ENCODE results near the gene SYTL3. TPM values are rescaled to one million over a fixed set of nuclear protein-coding genes. Genes with fewer than 3 reads are reported as not detected.

SYTL3 gene
- total RNA-seq, 5 donors from 2014 or later (not counting 1 experiment from before 2014, with no cell fraction given): 14.4 to 45.6 (median 22.9) TPM

DNA sequence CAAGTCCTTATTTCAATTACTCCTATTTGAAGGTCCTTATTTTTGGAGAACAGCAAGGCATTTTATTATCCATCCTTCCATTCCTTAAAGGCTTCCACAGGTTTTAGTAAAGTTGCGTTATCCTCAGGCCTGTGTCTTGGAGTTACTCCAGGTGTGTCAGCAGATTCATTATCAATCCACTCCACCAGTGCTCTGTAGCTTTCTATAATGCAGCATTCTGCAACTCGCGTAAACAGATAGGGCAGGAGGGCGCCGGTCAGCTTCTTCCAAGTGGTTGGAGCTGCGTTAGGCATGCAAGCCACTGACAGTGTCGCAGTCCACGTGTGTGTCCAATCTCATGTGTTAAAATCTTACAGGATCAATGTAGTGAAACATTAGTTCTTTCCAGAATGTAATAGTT, 75.8 kb downstream of the SYTL3 start:
- 96% methylated on average over 8 of the region's 8 CpGs for WGBS (ENCODE audit: insufficient coverage)
- no peak overlapping the region for H3K4me3 Mint-ChIP-seq
- peaks cover 0 to 14% of the 10 kb centered on the region in 2 experiments for H3K4me1 ChIP-seq (ENCODE audit: control insufficient read depth in 1 of 2, extremely low read depth in 1 of 2, insufficient read depth in 2 of 2, low read length in 2 of 2)
- POLR2A ChIA-PET: no interaction called here
- H3K36me3 ChIP-seq (ENCODE audit: control insufficient read depth in 2 of 2, extremely low read depth in 1 of 2, insufficient read depth in 1 of 2, low read length in 1 of 2): peaks cover 5 to 50% of the 10 kb centered on the region in 2 donors
- H3K27me3 Mint-ChIP-seq: no peaks in the 10 kb centered on the region
- H3K27ac Mint-ChIP-seq: no peak overlapping the region
- H3K9me3 ChIP-seq: no peaks in the 10 kb centered on the region
- ATAC-seq (replicated peaks in 1 of 4): no peak
- no peaks in the 10 kb centered on the region for H3K27me3 ChIP-seq (replicated peaks in 1 of 2; ENCODE audit: control insufficient read depth in 2 of 2, extremely low read depth in 1 of 2, insufficient read depth in 2 of 2, low read length in 1 of 2)
- H3K4me3 ChIP-seq (ENCODE audit: control insufficient read depth in 1 of 2, extremely low read depth in 1 of 2, low read length in 1 of 2): no peak overlapping the region
- peaks cover 6 to 15% (median 9%) of the 10 kb centered on the region in 3 donors for H3K4me1 Mint-ChIP-seq
- H3K27ac ChIP-seq (ENCODE audit: low read length): no peak overlapping the region
- peaks cover 54% of the 10 kb centered on the region for H3K36me3 Mint-ChIP-seq
- CTCF ChIA-PET: interaction anchor here in 1 of 2 donors (1.6 kb wide), 1 partner anchor 47 kb away, joined by 3 read pairs; no protein-coding TSS in a partner anchor
- H3K9me3 Mint-ChIP-seq: no peaks in the 10 kb centered on the region
- DNase-seq: no peak

DNA sequence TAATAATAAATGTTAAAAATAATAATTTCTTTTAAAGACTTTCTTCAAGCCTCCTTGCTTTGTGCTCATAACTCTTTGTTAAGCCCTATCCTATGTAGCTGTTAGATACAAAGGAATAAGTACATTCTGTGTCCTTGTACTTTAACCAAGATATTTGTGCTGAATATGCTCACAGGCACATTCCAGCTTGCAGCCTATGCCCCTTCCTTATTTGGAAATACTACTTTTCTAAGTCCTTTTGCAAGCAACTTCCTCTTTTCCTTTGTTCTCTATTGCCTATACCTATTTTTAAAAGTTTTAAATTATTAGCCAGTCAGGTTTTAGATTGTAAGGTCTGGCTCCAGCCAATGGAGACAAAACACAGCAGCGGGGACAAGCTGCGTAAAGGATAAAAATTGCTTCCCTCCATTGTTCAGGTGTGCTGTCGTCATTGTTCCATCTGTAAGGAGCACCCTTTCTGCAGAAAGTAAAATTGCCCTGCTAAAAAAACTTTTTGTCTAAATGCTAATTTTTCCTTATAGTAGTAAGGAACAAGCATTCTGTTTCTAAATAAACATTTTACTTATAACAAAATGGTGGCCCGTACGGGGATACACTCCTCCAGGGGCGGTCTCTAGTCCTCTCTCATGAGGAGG, 80.2 kb downstream of the SYTL3 start:
- peaks cover 0 to 3% (median 0%) of the 10 kb centered on the region in 3 donors for H3K9me3 Mint-ChIP-seq
- POLR2A ChIA-PET: no interaction called here
- no peak overlapping the region for H3K4me3 ChIP-seq (ENCODE audit: control insufficient read depth in 1 of 2, extremely low read depth in 1 of 2, low read length in 1 of 2)
- ATAC-seq (replicated peaks in 1 of 4): no peak
- WGBS (ENCODE audit: insufficient coverage): 100% methylated on average over 1 of the region's 6 CpGs
- no peak overlapping the region for H3K27ac ChIP-seq (ENCODE audit: low read length)
- no peaks in the 10 kb centered on the region for H3K9me3 ChIP-seq
- no peak overlapping the region for H3K27ac Mint-ChIP-seq
- H3K27me3 ChIP-seq (replicated peaks in 1 of 2; ENCODE audit: control insufficient read depth in 2 of 2, extremely low read depth in 1 of 2, insufficient read depth in 2 of 2, low read length in 1 of 2): peaks cover 0 to 4% of the 10 kb centered on the region in 2 experiments
- DNase-seq: no peak
- peaks cover 0 to 3% (median 0%) of the 10 kb centered on the region in 3 donors for H3K4me1 Mint-ChIP-seq
- H3K36me3 ChIP-seq (ENCODE audit: control insufficient read depth in 2 of 2, extremely low read depth in 1 of 2, insufficient read depth in 1 of 2, low read length in 1 of 2): peaks cover 10 to 57% of the 10 kb centered on the region in 2 donors
- peaks cover 0 to 3% of the 10 kb centered on the region in 2 experiments for H3K4me1 ChIP-seq (ENCODE audit: control insufficient read depth in 1 of 2, extremely low read depth in 1 of 2, insufficient read depth in 2 of 2, low read length in 2 of 2)
- no peak overlapping the region for H3K4me3 Mint-ChIP-seq
- peaks cover 68% of the 10 kb centered on the region for H3K36me3 Mint-ChIP-seq
- CTCF ChIA-PET: interaction anchor here in 1 of 2 donors (0.7 kb wide), 1 partner anchor 36 kb away, joined by 7 read pairs; no protein-coding TSS in a partner anchor
- H3K27me3 Mint-ChIP-seq: no peaks in the 10 kb centered on the region

DNA sequence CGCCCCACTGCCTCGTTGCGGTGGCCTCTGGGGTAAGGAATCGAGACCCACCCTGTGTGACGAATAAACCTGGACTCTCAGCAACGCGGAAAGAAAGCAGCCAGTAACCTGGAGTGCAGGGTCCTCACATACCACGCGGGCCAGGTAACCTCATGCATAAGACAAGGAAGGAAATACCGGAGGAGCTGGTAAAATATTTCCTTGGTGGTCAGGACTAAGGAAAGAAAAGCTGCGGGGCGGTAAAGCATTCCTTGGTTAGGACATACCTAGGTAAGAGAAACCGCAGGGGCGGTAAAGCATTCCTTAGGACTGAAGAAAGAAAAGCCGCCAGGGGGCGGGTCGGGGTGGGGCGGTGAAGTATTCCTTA, 80.7 kb downstream of the SYTL3 start:
- Histone ChIP-seq H3K27me3 (replicated peaks in 1 of 2; ENCODE audit: control insufficient read depth in 2 of 2, extremely low read depth in 1 of 2, insufficient read depth in 2 of 2, low read length in 1 of 2) (peaks cover 0 to 4% of the 10 kb centered on the region in 2 experiments), H3K4me1 (ENCODE audit: control insufficient read depth in 1 of 2, extremely low read depth in 1 of 2, insufficient read depth in 2 of 2, low read length in 2 of 2) (peaks cover 0 to 3% of the 10 kb centered on the region in 2 experiments), H3K9me3 (no peaks in the 10 kb centered on the region), H3K36me3 (ENCODE audit: control insufficient read depth in 2 of 2, extremely low read depth in 1 of 2, insufficient read depth in 1 of 2, low read length in 1 of 2) (peaks cover 10 to 52% of the 10 kb centered on the region in 2 donors), H3K27ac (ENCODE audit: low read length) (no peak overlapping the region), H3K4me3 (ENCODE audit: control insufficient read depth in 1 of 2, extremely low read depth in 1 of 2, low read length in 1 of 2) (no peak overlapping the region)
- peaks cover 0 to 3% (median 0%) of the 10 kb centered on the region in 3 donors for H3K9me3 Mint-ChIP-seq
- ChIA-PET CTCF (interaction anchor here in 1 of 2 donors (0.7 kb wide), 1 partner anchor 35 kb away, joined by 7 read pairs; no protein-coding TSS in a partner anchor), POLR2A (no interaction called here)
- ATAC-seq (replicated peaks in 1 of 4): no peak
- no peak overlapping the region for H3K4me3 Mint-ChIP-seq
- no peaks in the 10 kb centered on the region for H3K27me3 Mint-ChIP-seq
- peaks cover 67% of the 10 kb centered on the region for H3K36me3 Mint-ChIP-seq
- WGBS (ENCODE audit: insufficient coverage): 98% methylated on average over 10 of the region's 18 CpGs
- H3K27ac Mint-ChIP-seq: no peak overlapping the region
- peaks cover 0 to 5% (median 0%) of the 10 kb centered on the region in 3 donors for H3K4me1 Mint-ChIP-seq
- no peak for DNase-seq

DNA sequence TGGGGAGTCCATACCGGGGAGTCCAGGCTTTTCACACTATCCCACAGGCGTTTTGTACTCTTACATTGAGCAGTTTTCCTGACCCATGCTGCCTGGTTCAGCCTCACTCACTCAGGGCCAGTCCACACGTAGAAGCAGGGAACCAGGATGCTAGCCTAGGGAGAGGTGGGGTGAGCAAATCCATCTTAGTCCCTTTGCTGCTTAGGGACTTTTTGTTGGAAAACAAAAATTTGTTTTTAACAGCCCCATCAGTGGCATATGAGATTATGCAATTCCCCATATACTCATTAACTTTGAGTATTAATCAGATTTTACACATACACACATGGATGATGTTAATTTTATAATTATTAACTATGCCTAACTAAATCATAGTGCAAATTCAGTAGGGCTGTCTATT, 85.2 kb downstream of the SYTL3 start:
- peaks cover 75% of the 10 kb centered on the region for H3K36me3 Mint-ChIP-seq
- no peak overlapping the region for H3K4me3 Mint-ChIP-seq
- H3K4me1 Mint-ChIP-seq: peaks cover 0 to 5% (median 0%) of the 10 kb centered on the region in 3 donors
- Histone ChIP-seq H3K4me3 (ENCODE audit: control insufficient read depth in 1 of 2, extremely low read depth in 1 of 2, low read length in 1 of 2) (no peak overlapping the region), H3K36me3 (ENCODE audit: control insufficient read depth in 2 of 2, extremely low read depth in 1 of 2, insufficient read depth in 1 of 2, low read length in 1 of 2) (peaks cover 12 to 37% of the 10 kb centered on the region in 2 donors), H3K4me1 (ENCODE audit: control insufficient read depth in 1 of 2, extremely low read depth in 1 of 2, insufficient read depth in 2 of 2, low read length in 2 of 2) (peaks cover 0 to 3% of the 10 kb centered on the region in 2 experiments), H3K9me3 (no peaks in the 10 kb centered on the region), H3K27me3 (replicated peaks in 1 of 2; ENCODE audit: control insufficient read depth in 2 of 2, extremely low read depth in 1 of 2, insufficient read depth in 2 of 2, low read length in 1 of 2) (peaks cover 0 to 4% of the 10 kb centered on the region in 2 experiments), H3K27ac (ENCODE audit: low read length) (no peak overlapping the region)
- DNase-seq (no peak), ATAC-seq (replicated peaks in 1 of 4) (no peak)
- POLR2A ChIA-PET: interaction anchor here in 1 of 2 donors (0.5 to 0.6 kb wide), 2 partner anchors 227 to 701 kb away, joined by 4 to 5 read pairs; no protein-coding TSS in a partner anchor
- H3K27ac Mint-ChIP-seq: no peak overlapping the region
- H3K27me3 Mint-ChIP-seq: no peaks in the 10 kb centered on the region
- CTCF ChIA-PET: interaction anchor here (0.6 to 0.7 kb wide), 2 partner anchors 11 to 94 kb away, joined by 3 to 6 read pairs; no protein-coding TSS in a partner anchor
- WGBS (ENCODE audit: insufficient coverage): 80% methylated on average over 1 of the region's 3 CpGs
- peaks cover 9 to 20% (median 15%) of the 10 kb centered on the region in 3 donors for H3K9me3 Mint-ChIP-seq

DNA sequence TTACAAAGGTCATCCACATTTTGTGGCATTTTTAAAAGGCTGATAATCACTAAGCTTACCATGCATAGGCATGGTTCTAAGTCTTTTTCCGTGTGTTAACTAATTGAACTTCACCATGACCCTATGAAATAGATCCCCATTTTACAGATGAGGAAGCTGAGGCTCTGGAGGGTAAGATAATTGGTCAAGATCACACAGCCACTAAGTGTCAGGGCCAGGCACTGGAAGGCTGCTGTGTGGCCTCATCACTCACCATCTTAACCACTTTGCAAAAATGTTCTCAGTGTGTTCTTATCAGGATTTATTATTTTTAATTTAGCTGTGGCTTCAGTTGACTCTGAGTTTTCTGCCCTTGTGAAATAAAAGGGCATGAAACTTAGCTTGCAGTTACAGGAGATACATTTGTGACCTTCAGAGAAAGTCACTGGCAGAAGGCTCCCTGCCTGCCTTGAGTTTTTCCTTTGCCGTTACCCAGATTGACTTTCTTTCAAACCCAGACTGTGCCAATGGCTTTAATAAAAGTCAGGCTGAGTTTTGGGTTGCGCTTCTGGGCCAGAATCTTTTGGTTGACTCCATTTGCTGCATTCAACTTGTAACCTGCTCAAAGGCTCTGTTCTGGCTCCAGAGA, 87.3 kb downstream of the SYTL3 start:
- Histone ChIP-seq H3K27me3 (replicated peaks in 1 of 2; ENCODE audit: control insufficient read depth in 2 of 2, extremely low read depth in 1 of 2, insufficient read depth in 2 of 2, low read length in 1 of 2) (peaks cover 0 to 4% of the 10 kb centered on the region in 2 experiments), H3K36me3 (ENCODE audit: control insufficient read depth in 2 of 2, extremely low read depth in 1 of 2, insufficient read depth in 1 of 2, low read length in 1 of 2) (peaks cover 12 to 34% of the 10 kb centered on the region in 2 donors), H3K27ac (ENCODE audit: low read length) (no peak overlapping the region), H3K4me1 (ENCODE audit: control insufficient read depth in 1 of 2, extremely low read depth in 1 of 2, insufficient read depth in 2 of 2, low read length in 2 of 2) (peaks cover 0 to 3% of the 10 kb centered on the region in 2 experiments), H3K4me3 (ENCODE audit: control insufficient read depth in 1 of 2, extremely low read depth in 1 of 2, low read length in 1 of 2) (no peak overlapping the region), H3K9me3 (no peaks in the 10 kb centered on the region)
- Mint-ChIP-seq H3K27ac (no peak overlapping the region), H3K36me3 (peaks cover 76% of the 10 kb centered on the region), H3K9me3 (peaks cover 9 to 20% (median 15%) of the 10 kb centered on the region in 3 donors), H3K27me3 (no peaks in the 10 kb centered on the region), H3K4me3 (no peak overlapping the region), H3K4me1 (peaks cover 0 to 5% (median 0%) of the 10 kb centered on the region in 3 donors)
- ATAC-seq (replicated peaks in 1 of 4): no peak
- no peak for DNase-seq
- ChIA-PET POLR2A (no interaction called here), CTCF (interaction anchor here in 1 of 2 donors (0.6 kb wide), 1 partner anchor 22 kb away, joined by 4 read pairs; no protein-coding TSS in a partner anchor)
- WGBS (ENCODE audit: insufficient coverage): 100% methylated on average over 2 of the region's 3 CpGs

Measured in T-cell (primary cell).